HCEC 1CT (cell line): ENCODE results near the gene OR6S1.
A peak's percentile ranks its signal among the peaks of the same experiment; 100 is the strongest.
"Not testable (repeated sequence)": the region's sequence is repeated elsewhere in the genome, so short reads cannot be mapped to it uniquely, and the experiment has no call there.

Experiments used
- DNase-seq: peaks from one replicate; pipeline ENCODE4 v3.0.0-alpha.2; 2017

The OR6S1 gene

DNA sequence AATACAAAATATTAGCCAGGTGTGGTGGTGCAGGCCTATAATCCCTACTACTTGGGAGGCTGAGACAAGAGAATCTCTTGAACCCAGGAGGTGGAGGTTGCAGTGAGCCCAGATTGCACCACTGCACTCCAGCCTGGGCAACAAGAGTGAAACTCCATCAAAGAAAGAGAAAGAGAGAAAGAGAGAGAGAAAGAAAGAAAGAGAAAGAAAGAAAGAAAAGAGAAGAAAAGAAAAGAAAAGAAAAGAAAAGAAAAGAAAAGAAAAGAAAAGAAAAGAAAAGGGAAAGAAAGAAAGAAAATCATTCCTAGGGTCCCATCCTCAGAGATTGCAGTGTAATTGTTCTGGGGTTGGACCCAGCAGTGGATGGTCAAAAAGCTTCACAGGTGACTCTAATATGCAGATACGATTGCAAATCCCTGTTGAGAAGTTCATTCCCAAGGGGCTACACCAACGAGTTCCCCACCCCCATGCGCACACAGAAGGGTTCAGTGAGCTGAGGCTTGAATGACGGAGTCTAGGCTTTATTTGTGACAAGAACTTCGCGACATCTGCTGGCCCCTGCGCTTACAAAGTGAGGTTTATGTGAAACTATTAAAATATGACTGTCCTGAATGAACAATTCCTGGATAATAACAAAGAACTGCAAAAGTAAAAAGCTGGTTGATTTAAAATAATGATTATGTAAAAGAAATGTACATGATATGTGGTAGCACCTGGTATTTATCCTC, 32.9 kb downstream of the OR6S1 start:
- DNase-seq = no peak

DNA sequence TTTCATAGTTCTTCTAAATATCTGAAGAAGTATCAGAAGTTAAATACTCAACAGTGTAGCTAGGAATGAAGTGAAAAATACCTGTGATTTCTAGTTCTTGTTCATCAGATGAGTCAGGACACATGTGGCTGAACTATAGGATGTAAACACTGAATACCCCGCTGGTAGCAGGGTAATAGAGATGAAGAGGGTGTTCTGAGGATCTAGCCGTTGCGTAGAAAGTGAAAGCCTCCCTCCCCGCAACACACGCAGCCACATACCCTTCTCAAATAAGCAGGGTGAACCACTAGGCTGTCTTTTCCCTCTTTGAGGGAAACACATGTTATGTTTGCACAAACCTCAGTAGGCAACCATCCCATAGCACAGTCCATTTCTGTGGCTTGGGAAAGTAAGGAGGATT, 33.9 kb downstream of the OR6S1 start:
- no peak for DNase-seq

DNA sequence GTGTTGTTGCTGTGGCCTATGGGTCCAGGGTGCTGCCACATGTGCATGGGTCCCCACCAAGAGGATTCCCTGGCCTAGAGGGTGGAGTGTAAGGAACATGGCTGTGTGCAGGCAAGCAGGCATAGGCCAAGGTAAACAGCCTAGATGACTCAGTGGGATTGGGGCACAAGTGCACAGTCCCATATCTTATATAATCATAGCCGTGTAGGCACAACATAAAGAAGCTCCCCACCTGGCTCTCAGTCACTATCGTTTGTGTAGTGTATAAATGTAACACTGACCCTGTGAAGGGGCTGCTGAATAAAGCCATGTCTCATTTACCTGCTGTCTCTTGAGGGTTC, 34.6 kb downstream of the OR6S1 start:
- DNase-seq = no peak

DNA sequence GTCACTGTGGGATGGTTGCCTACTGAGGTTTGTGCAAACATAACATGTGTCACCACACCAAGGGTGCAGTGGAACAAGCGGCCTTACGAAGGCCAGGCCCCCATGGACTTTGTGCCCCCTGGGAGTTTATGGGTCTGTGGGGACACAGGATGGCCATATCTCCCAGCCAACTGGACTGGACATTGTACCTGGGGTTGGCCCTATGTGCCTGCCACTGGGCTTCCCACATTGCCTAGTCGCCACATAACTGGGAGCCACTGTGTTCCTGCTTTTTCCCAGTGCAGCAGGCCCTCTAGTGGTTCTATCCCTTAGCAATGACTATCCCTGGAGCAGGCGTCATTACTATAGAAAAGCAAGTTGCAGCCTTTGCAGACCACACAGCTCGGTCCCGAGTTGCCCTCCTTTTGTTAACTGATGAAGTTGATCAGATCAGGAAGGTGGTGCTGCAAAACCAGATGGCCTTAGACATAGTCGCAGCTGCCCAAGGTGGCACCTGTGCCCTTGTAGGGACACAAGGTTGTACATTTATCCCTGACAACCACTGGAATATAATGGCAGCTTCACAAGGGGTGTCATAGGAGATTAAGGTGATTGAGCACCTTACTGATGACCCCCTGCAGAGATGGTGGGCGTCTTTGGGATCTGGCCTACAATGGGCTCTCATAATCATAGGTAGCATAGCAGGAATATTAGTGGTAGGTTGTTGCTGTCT, 35.1 kb downstream of the OR6S1 start:
- peak; percentile 31 for DNase-seq

DNA sequence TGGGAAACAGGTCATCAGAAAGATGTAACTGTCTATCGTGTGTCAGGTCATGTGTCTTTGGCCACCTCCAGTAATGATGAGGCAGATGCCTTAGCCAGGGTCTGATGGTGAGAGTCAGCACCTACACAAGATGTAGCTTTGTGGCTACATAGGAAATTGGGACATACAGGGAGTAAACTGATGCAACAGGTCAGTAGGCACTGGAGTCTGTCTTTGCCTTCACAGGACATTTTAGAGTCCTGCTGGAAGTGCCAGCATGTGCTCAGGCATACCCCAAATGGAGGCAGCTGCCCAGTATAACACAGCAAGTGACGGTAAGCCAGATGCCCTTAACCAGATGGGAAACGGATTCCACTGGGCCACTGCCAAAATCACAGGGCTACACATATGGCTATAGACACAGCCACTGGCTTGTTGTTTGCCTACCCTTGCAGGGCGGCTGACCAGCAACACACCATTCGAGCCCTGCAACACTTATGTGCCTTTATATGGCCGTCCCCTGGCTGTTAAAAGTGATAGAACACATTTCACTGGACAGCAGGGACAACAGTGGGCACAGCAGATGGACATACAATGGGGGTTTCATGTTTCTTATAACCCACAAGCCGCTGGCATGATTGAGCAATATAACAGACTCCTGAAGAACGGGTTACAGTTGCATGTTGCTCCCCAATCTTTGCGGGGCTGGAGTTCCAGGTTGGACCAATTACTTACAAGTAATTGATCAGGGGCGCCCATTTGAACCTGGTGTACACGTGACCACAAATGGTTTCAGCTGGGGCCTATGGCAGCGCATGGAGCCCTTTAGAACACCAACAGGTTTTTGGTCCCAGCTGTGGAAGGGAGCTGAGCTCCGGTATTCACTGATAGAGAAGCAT, 37.4 kb downstream of the OR6S1 start:
- no peak for DNase-seq

DNA sequence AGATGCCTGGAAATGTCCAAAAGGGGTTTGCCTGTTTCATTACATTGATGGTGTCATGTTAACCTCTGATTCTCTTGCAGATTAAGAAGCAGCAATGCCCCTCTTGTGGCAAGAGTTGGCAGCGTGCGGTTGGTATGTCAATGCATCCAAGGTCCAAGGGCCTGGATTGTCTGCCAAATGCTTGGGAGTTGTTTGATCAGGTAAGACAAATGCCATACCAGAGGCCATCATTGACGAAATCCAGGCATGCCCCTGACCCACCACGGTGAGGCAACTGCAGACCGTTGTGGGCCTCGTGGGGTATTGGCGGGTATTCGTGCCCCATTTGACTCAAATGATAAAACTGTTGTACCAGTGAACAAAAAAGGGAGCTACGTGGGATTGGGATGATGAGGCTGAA, 38.9 kb downstream of the OR6S1 start:
- no peak for DNase-seq

DNA sequence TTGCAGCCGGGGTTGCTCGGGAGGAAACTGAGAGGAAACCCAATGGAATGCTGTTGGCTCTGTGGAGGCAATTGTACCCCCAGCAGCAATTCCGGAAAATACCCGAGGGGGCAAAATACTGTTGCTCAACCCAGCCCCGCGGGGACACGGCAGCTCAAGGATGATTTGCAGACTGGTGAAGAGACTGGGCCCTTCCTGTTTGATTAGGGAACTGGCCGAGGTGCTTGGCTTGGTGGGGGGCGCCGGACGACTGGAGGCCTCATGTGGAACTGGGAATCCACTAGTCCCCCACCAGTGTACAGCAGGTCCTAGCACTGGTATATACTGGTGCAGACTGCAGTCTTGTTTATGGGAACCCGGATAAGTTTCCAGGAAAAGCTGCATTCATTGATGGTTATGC, 40.0 kb downstream of the OR6S1 start:
- DNase-seq = no peak

DNA sequence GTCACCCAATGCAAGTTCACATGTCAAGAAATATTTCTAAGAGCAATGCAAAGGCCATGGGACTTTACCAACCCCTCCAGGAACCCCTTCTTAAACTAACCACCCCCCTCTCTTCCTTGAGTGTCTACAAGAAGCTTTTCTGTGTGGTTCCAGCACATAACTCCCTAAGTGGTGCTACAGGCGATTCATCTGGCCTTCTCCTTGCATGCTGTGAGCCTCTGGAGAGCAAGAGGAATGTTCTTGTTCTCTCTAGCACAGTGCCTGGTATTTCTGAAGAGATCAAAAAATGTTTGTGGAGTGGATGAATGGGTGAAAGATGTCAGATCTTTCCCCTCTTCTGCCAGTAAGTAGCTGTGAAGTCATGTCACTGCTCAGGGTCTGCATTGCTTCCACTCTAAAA, 44.4 kb downstream of the OR6S1 start:
- DNase-seq = no peak

DNA sequence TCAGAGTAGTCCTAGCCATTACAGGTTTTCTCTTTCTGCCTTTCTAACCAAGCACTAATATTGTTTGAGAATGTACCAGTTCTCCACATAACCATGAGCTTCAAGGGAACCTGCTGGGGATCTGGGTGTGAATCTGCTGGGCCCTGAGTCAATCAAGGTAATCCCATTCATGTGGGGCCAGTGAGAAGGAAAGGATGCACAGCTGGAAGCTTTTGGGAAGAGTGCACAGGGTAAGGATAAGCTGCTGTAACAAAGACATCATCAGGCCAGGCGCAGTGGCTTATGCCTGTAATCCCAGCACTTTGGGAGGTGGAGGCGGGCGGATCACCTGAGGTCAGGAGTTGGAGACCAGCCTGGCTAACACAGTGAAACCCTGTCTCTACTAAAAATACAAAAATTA, 45.8 kb downstream of the OR6S1 start:
- not testable (repeated sequence) for DNase-seq

DNA sequence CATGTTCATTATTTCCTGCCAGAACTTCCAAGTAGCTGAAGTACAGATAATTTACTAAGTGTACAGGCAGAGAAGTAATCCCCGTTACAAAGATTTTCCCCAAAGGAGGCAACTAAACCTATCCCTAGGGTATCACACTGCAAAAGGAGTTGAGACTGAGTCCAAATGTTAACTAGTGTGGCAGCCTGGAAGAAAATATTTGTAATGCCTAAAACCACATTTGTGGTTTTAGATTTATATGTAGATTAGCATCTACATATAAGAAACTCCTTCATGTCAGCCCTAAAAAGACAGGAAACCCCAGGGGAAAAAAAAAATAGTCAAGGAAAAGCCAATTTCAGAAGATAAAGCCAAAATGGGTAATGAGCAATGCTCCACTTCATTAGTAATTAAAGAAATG, 48.9 kb downstream of the OR6S1 start:
- DNase-seq = no peak

DNA sequence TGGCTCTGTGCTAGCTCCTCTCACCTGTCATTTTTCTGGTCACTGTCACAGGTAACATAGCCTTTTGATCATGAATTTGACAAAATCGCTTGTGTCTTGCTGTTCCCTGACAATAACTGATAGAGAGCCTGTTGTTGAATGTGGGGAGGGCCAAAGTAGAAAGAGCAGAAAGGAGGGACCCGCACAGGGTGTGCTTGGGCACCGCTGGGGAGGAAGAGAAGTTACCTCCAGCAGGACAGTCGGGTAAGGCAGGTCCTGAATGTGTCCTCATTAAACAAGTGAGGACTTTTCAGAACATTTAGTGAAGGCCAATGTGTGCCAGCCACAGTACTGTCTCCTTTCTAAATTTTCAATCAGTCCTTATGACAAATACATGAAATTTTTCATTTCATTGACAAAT, 50.3 kb downstream of the OR6S1 start, which contains the start of gene RNASE12:
Gene RNASE12, minus strand, starts transcription at position 142 of the 400 bp plus-strand sequence. CDS start 653 bp downstream, outside the sequence.
- no peak for DNase-seq
